Pancreas (tissue), 10 donors: ENCODE results near the gene PIP5K1C. TPM values are rescaled to one million over a fixed set of nuclear protein-coding genes. Genes with fewer than 3 reads are reported as not detected.
A peak's percentile ranks its signal among the peaks of the same experiment; 100 is the strongest.

Experiments used
- ATAC-seq, 4 donors: fragments of 200-7000 bp; cut with Tn5 transposase; one replicate each; pipeline versions ENCODE4 v1.8.0 to v1.9.1; 2020; ENCODE audit warnings: mild to moderate bottlenecking in 4 of 4, moderate library complexity in 4 of 4
- DNase-seq, 6 donors: peaks; one replicate each; pipeline ENCODE4 v3.0.0-alpha.2; 2020
- FAIRE-seq: peaks from 2 replicates; lab custom pipeline; 2012; peaks lifted over from hg19 to GRCh38; lab: Jason Lieb, UNC
- H3K27ac ChIP-seq, 4 donors: fragments of 200-600 bp; sonication (generic); 1 replicate in 3 of 4; 2 replicates in 1 of 4; pipeline versions ENCODE4 v1.5.0 to v1.8.0; 2020
- H3K27me3 ChIP-seq, 4 donors: fragments of 200-600 bp; one replicate each; pipeline ENCODE4 v1.8.0; 2021
- H3K36me3 ChIP-seq, 3 donors: fragments of 200-600 bp; sonication (generic) in 1 of 3; one replicate each; pipeline versions ENCODE4 v1.5.0 to v1.8.0; 2020 to 2021
- H3K4me1 ChIP-seq, 3 donors: fragments of 200-600 bp; one replicate each; pipeline ENCODE4 v1.8.0; 2021
- H3K4me3 ChIP-seq, 4 donors: fragments of 200-600 bp; sonication (generic) in 2 of 4; one replicate each; pipeline versions ENCODE4 v1.5.0 to v1.8.0; 2020 to 2021
- H3K9me3 ChIP-seq, 4 donors: fragments of 200-600 bp; one replicate each; pipeline ENCODE4 v1.8.0; 2021
- CTCF ChIP-seq, 4 donors: fragments of 200-600 bp; sonication (generic) in 3 of 4; IDR thresholded peaks; one replicate each; pipeline versions ENCODE4 v1.5.0 to v1.8.0; 2021; ENCODE audit warnings: antibody characterized with exemption in 4 of 4
- WGBS, 2 donors: extraction: QIAGEN DNeasy Blood & Tissue Kit; methylation state at CpG; one replicate each; pipeline ENCODE4 v1.1.7; 2013; 5-methylcytosine and 5-hydroxymethylcytosine counted together
- intact Hi-C, 3 donors: fragments of 100-400 bp; cut with DNase I; formaldehyde crosslinking; loops; one replicate each; pipeline versions ENCODE4 v1.11.1 to v1.14.2; 2022
- polyA plus RNA-seq, 2 donors: library from polyadenylated mRNA; stranded (reverse); fragments of 200-250 nt; gene quantifications; one replicate each; pipeline ENCODE4 v1.2.3, GENCODE V29; 2013
- total RNA-seq, 6 donors: library from RNA; stranded (reverse); fragmentation: NEBNext Ultra II Directional in 4 of 6; extraction: Animal tissue kit (Norgen Biotek cat#: 25700) in 4 of 6; gene quantifications; one replicate each; pipeline versions ENCODE4 v1.2.1 to v1.2.4, GENCODE V29; 2021 to 2023
- donor health status: healthy with polysubstance abuse.
- donor health status: DM: no; HTN: no; CAD: no; lungs with moderate emphysema.
- donor health status: DM: no; HTN: no; CAD: no.
- donor health status: control.
- donor health status: control.
- donor health status: Bipolar disorder and iron deficiency.
- donor health status: DM: yes; HTN: yes; CAD: no.
- donor health status: DM: no; HTN: no; CAD: no.
- donor health status: DM: no; HTN: no; CAD: no.
- donor health status: DM: yes; HTN: yes; CAD: no.

PIP5K1C gene
- total and polyA plus RNA-seq, 8 donors = 12.9 to 24.8 (median 14.9) TPM

GRCh38 chr19:3690551-3691371 is 9.5 kb downstream of the PIP5K1C start:
- Histone ChIP-seq H3K27me3 (no peaks in the 10 kb centered on the region), H3K36me3 (no peaks in the 10 kb centered on the region), H3K27ac (no peak overlapping the region), H3K4me1 (peaks cover 0 to 8% (median 4%) of the 10 kb centered on the region in 3 donors), H3K9me3 (no peaks in the 10 kb centered on the region), H3K4me3 (no peak overlapping the region)
- 94 to 96% methylated on average over 31 of the region's 31 CpGs for WGBS, 2 donors
- no peak for FAIRE-seq
- intact Hi-C loops = no loop called here
- DNase-seq = no peak
- ATAC-seq = no peak
- no peak for TF ChIP-seq CTCF (IDR thresholded peaks at IDR 0.05)

GRCh38 chr19:3687774-3688706 is 12.2 kb downstream of the PIP5K1C start:
- ATAC-seq (peak; percentile 47 to 86 (median 64)), FAIRE-seq (no peak), DNase-seq (peak in 2 of 6 donors; percentile 33 to 70)
- Histone ChIP-seq H3K9me3 (no peaks in the 10 kb centered on the region), H3K27me3 (no peaks in the 10 kb centered on the region), H3K4me1 (peaks cover 0 to 8% (median 4%) of the 10 kb centered on the region in 3 donors), H3K36me3 (no peaks in the 10 kb centered on the region), H3K27ac (peak overlapping the region in 2 of 4 donors; percentile 24 to 50), H3K4me3 (peak overlapping the region in 2 of 4 donors; percentile 19 to 27)
- 40 to 55% methylated on average over 45 to 55 of the region's 55 CpGs for WGBS, 2 donors
- TF ChIP-seq CTCF (IDR thresholded peaks at IDR 0.05) = no peak
- intact Hi-C loops = no loop called here

GRCh38 chr19:3687393-3687773 is 12.9 kb downstream of the PIP5K1C start:
- no peaks in the 10 kb centered on the region for H3K36me3 ChIP-seq
- peak overlapping the region in 1 of 4 donors; percentile 50 for H3K27ac ChIP-seq
- peak in 2 of 4 donors; percentile 3 to 8 for ATAC-seq
- no peak for TF ChIP-seq CTCF (IDR thresholded peaks at IDR 0.05)
- no peaks in the 10 kb centered on the region for H3K9me3 ChIP-seq
- H3K27me3 ChIP-seq = no peaks in the 10 kb centered on the region
- intact Hi-C loops = no loop called here
- 74 to 80% methylated on average over 12 of the region's 12 CpGs for WGBS, 2 donors
- no peak for DNase-seq
- H3K4me1 ChIP-seq = peaks cover 0 to 8% (median 4%) of the 10 kb centered on the region in 3 donors
- FAIRE-seq = no peak
- H3K4me3 ChIP-seq = no peak overlapping the region

DNA sequence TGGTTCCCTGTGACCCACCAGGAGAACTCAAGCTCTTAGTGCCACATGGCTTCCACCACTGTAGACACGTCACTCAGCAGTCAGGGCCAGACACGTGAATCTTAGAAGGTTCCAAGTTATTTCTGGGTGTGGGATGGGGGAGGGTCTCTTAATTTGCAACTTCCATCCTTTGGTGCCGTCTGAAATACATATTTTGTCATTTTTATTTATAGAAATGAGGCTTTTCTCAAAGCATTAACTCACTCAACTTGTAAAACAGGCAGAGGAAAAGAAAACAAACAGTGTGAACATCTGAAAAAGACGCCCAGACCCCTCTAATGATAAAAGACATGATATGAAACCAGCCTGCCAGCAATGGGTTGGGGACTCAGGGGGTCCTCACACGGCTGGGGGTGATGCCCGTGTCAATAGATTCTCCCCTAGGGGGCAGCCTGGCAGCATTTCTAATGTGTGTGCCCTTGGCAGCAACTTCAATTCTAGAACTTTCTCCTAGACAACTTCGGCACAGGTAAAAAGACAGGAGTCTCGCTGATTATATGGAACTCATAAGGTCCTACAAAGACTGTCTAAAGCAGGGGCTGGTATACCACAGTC is 15.4 kb downstream of the PIP5K1C start:
- Histone ChIP-seq H3K9me3 (no peaks in the 10 kb centered on the region), H3K27me3 (no peaks in the 10 kb centered on the region), H3K4me3 (no peak overlapping the region), H3K36me3 (no peaks in the 10 kb centered on the region), H3K4me1 (peaks cover 0 to 8% (median 4%) of the 10 kb centered on the region in 3 donors), H3K27ac (no peak overlapping the region)
- ATAC-seq (no peak), FAIRE-seq (no peak), DNase-seq (no peak)
- TF ChIP-seq CTCF (IDR thresholded peaks at IDR 0.05) = no peak
- intact Hi-C loops = no loop called here
- WGBS, 2 donors = 81 to 90% methylated on average over 8 of the region's 8 CpGs
